GM12865 (cell line): ENCODE results near the gene CACNB2.
A peak's percentile ranks its signal among the peaks of the same experiment; 100 is the strongest.

Experiments
- DNase-seq: peaks from one replicate; pipeline ENCODE4 v3.0.0; 2010; ENCODE audit warnings: low read depth
- H3K4me3 ChIP-seq: 2 replicates; pipeline ENCODE4 v1.5.1; 2011; ENCODE audit warnings: mild to moderate bottlenecking, low read depth, low read length, control low read depth
- CTCF ChIP-seq: IDR thresholded peaks from 2 replicates; pipeline ENCODE4 v1.5.1; 2011; ENCODE audit warnings: low read length, control low read depth, low read depth, inconsistent platforms; ENCODE audit not compliant: insufficient read depth; ENCODE audit errors: missing control alignments

CACNB2 gene

GRCh38 chr10:18294633-18295032, 154.4 kb downstream of the CACNB2 start:
- no peak overlapping the region for H3K4me3 ChIP-seq
- peak; percentile 15 for DNase-seq

GRCh38 chr10:18297659-18298058, 157.4 kb downstream of the CACNB2 start:
- H3K4me3 ChIP-seq, result no peak overlapping the region
- no peak for DNase-seq
- TF ChIP-seq CTCF, result no peak

More at GRCh38 chr10:18294633-18295032, 154.4 kb downstream of the CACNB2 start:
- no peak for TF ChIP-seq CTCF

- no peak overlapping the region for H3K4me3 ChIP-seq
- TF ChIP-seq CTCF, result no peak
- DNase-seq, result no peak
Observed at GRCh38 chr10:18298256-18298655, 158.0 kb downstream of the CACNB2 start.

GRCh38 chr10:18303851-18304801, 163.9 kb downstream of the CACNB2 start:
- DNase-seq, result no peak
- no peak overlapping the region for H3K4me3 ChIP-seq
- TF ChIP-seq CTCF, result no peak

GRCh38 chr10:18306031-18306430, 165.8 kb downstream of the CACNB2 start:
- no peak overlapping the region for H3K4me3 ChIP-seq
- no peak for DNase-seq
- TF ChIP-seq CTCF, result no peak

GRCh38 chr10:18308600-18308999, 168.4 kb downstream of the CACNB2 start:
- no peak overlapping the region for H3K4me3 ChIP-seq
- DNase-seq, result no peak
- no peak for TF ChIP-seq CTCF
